ENCODE results near the gene R3HDML. TPM values are rescaled to one million over a fixed set of nuclear protein-coding genes. Genes with fewer than 3 reads are reported as not detected.
"Not testable (repeated sequence)": the region's sequence is repeated elsewhere in the genome, so short reads cannot be mapped to it uniquely, and the experiment has no call there.

The R3HDML gene
- total RNA-seq, 1 donor from 2014 or later: not detected

DNA sequence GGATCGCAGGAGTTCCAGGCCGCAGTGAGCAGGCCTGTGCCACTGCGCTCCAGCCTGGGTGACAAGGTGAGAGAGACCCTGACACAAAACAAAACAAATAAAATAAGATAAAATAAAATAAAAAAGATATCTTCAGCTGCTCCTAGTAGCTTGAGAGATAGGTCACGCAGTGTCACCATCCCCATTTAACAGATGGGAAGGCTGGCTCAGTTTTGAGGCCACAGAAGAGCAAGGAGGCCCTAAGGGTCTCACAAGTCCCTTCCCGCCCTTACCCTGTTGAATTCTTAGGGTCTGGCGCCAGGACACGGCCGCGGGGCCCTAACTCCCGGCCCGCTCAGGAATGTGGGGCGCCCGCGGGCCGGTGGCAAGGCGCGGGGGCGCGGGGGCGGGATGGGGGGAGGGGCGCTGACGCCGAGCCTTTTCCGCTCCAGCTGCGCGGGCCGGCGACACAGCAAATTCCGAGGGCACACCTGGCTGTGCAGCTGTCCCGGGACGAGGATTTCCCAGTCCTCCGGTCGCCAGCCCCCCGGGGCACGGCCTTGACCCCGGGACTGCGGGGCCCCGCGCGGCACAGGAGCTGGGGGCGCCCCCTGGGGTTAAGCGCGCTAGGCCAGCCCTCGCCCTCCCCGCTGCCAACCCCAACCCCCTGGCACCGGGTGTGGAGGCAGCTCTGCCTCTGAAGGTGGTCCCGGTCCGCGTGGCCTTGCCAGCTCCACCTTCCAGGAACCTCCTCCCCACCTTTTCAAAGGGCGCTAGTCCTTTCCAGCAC is 10.3 kb upstream of the R3HDML start:
- intact Hi-C loops (cut with DNase I): no loop called here
- DNase-seq (ENCODE audit: low spot score): no peak

DNA sequence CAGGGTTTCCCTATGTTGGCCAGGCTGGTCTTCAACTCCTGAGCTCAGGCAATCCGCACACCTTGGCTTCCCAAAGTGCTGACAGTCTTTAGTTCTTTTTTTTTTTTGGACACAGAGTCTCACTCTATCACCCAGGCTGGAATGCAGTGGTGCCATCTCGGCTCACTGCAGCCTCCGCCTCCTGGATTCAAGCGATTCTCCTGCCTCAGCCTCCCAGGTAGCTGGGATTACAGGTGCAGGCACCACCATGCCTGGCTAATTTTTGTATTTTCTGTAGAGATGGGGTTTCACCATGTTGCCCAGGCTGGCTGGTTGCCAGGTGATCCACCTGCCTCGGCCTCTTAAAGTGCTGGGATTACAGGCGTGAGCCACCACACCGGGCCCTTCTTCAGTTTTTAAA is 9.1 kb upstream of the R3HDML start:
- not testable (repeated sequence) for DNase-seq (ENCODE audit: low spot score)

DNA sequence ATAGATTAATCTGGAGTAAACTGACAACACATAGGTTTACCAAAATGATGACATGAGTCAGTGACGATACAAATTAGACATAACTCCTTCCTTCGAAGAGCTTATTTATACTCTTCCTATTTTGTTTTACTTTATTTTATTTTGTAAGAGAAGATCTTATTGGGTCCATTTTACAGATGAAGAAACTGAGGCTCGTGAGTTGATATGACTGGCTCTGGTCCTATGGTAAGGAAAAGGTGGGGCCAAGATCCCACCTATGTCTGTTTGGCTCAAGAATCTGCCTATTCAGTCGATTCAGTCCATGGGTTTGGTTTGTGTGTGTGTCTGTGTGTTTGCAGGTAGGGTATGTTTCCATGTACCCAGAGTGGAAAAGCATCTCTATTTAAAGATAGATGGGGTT is 8.4 kb upstream of the R3HDML start:
- intact Hi-C loops (cut with DNase I): no loop called here
- no peak for DNase-seq (ENCODE audit: low spot score)

More for the DNA sequence above, 9.1 kb upstream of the R3HDML start:
- intact Hi-C loops (cut with DNase I): not testable (repeated sequence)

DNA sequence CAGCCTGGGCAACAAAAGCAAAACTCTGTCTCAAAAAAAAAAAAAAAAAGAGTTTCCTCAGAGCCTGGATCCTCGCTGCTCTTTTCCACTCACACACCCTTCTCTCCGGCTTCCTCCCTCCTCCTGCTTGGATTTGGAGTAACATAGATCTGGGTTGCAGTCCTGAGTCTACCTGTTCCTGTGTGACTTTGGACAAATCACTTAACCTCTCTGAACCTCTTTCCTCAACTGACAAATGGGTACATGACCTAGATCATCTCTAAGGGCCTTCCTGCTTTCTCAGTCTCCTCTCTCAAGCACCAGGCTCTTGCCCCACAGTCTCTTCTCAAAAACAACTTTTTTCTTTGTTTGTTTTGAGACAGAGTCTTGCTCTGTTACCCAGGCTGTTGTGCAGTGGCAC is 5.6 kb upstream of the R3HDML start:
- no peak for DNase-seq (ENCODE audit: low spot score)
- intact Hi-C loops (cut with DNase I): no loop called here

DNA sequence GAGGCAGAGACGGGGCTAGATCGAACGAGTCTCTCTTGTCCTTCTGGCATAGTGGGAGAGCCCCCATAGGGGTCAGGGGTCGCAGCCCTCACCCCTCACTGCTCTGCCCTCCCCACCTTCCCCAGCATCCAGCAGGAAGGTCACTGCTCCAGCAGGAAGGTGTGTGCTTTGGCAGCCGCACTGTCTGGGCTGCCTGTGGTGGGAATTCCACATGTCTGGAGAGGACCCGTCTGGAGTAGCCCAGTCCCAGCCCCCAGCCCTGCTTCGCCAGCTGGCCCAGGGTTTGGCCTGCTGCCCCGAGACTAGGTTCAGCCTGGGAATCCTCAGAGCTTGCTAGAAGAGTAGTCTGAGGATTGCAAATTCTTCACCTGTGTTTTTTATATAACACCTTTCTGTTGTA is 2.5 kb upstream of the R3HDML start:
- intact Hi-C loops (cut with DNase I): no loop called here
- no peak for DNase-seq (ENCODE audit: low spot score)

DNA sequence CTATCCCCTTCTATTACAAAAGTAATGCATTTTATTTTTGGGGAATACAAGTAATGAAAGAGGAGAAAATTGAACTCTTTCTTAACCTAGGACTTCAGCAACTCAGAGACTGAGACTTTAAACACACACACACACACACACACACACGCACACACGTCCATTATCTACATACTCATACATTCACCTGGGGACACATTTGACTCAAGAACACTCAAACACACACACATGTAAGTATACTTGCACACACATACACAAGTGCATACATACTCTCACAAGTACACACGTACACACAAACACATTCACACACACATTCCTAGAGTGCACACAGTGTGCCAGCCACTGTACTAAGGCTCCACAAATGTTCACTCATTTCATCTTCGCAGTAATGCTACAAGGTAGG is 2.1 kb upstream of the R3HDML start:
- no peak for DNase-seq (ENCODE audit: low spot score)
- intact Hi-C loops (cut with DNase I): no loop called here

DNA sequence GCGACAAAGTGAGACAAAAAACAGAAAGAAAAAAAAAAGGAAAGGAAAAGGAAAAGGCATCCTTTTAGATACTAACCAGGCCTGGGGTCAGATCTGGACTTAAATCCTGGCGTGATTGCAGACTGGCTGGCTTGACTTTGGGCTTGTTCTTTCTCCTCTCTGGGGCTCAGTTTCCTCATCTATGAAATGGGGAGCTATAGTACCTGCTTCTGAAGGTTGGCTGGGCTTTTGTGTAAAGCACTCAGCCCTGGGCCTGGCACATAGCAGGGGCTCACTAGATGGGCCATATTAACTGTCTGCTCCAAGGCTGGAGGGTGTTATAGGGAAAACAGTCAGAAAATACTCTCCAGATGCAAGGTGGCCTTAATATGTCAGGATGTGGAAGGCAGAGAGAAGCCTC is 1.2 kb upstream of the R3HDML start:
- intact Hi-C loops (cut with DNase I): no loop called here
- DNase-seq (ENCODE audit: low spot score): no peak

DNA sequence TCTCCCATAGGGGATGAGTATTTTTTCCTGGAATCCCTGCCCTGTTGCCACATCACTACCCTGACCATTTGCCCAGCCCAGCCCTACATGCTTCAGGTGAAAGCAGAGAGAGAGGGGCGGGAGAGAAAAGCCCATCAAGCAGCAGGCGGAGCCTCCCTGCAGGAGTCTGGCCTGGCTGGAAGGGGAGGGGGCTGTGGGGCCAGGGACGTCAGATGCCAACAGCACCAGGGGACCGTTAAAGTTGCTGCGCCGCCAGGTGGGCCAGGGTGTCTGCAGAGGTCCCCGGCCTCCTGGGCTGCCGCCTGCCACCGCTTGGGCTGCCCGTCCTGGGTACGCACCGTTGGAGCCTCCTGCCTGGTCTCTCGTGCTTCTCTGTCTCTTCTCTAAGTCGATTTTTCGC is 757 bp upstream of the R3HDML start:
- DNase-seq (ENCODE audit: low spot score): no peak
- intact Hi-C loops (cut with DNase I): no loop called here

DNA sequence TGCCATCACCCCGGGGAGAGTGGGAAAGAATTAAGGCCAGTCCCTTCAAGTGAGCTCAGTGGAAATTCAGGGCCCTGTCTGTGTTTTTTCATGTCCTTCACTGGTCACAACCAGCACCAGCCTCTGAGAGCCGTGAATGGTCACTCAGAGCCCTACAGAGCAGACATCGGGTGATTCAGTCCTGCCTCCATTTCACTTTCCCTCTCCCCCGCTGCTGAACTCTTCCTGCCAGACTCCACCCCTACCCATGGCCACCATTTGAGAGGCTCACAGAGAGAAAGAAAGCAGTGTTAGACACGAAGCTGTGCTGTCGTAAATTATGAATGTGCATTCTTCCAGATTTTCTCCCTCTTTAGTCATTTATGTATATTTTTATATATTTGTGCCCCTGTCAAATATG is 5.4 kb downstream of the R3HDML start:
- intact Hi-C loops (cut with DNase I): no loop called here
- no peak for DNase-seq (ENCODE audit: low spot score)

DNA sequence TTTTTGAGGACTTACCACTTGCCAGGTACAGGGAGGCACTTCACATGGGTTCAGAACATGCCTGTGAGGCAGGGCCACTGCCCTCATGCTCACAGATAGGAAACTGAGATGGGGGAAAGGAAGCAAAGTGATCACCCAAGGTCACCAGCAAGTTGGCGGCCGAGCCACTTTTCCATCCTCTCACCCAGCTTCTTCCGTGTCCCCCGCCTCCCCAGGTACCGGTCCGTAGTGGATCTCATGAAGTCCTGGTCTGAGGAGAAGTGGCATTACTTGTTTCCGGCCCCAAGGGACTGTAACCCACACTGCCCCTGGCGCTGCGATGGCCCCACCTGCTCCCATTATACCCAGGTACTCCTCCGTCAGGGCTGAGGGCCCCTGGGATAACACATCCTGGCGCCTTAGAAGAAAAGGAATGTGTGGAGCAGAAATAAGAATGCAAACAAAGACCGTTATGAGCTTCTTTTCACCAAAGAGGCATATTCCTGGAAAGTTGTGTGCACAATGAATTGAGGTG is 6.4 kb downstream of the R3HDML start:
- intact Hi-C loops (cut with DNase I): no loop called here
- DNase-seq (ENCODE audit: low spot score): no peak

DNA sequence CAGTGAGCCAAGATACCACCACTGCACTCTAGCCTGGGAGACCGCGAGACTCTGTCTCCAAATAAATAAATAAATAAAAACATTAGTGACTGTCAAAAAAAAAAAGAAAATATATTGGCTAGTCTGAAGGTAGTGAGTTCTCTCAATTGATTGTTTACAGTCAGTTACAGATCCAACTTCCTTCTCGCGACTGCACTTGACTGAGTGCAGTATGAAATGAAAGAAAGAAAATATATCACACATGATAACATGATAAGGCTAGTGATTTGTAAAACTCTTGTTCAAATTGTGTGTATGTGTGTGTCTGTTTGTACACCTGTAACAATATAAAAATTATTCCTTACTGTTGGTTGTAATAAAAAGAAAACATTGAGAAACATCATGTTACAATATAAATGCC is 7.9 kb downstream of the R3HDML start:
- intact Hi-C loops (cut with DNase I): no loop called here
- DNase-seq (ENCODE audit: low spot score): no peak

DNA sequence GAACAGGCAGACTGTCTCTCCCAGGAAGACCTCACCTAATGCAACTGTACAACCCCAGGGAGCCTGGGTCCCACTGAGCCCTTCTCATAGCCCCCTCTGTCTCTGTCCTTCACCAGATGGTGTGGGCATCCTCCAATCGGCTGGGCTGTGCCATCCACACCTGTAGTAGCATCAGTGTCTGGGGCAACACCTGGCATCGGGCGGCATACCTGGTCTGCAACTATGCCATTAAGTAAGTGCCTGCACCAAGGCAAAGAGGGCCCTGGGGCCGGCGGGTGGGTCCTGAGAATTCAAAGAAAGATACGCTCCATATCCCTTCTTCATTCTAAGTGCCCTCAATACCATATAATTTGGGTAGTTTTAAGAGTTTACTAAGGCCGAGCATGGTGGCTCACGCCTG is 8.3 kb downstream of the R3HDML start:
- DNase-seq (ENCODE audit: low spot score): no peak
- intact Hi-C loops (cut with DNase I): no loop called here

DNA sequence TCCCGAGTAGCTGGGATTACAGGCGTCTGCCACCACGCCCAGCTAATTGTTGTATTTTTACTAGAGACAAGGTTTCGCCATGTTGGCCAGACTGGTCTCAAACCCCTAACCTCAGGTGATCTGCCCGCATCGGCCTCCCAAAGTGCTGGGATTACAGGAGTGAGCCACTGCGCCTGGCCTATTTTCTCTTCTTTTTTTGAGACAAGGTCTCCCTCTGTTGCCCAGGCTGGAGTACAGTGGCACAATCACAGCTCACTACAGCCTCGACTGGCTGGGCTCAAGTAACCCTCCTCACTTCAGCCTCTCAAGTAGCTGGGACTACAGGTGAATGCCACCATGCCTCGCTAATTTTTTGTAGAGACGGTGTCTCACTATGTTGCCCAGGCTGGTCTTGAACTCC is 9.1 kb downstream of the R3HDML start:
- DNase-seq (ENCODE audit: low spot score); intact Hi-C loops (cut with DNase I): not testable (repeated sequence)

DNA sequence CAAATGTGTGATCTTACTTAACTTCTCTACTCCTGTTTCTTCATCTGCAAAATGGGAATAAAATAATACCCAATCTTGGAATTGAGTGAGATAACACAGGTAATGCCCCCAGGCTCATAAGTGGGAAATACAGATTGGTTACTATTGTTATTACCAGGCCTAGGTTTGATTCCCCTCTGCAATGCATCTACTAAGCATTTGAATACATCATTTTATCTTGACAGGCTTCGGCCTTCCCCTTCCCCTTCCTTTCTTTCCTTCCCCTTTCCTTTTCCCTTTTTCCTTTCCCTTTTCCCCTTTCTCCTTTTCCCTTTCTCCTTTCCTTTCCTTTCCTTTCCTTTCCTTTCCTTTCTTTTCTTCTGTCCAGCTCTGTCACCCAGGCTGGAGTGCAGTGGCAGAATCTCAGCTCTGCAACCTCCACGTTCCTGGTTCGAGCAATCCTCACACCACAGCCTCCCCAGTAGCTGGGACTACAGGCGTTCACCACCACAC is 11.4 kb downstream of the R3HDML start:
- no peak for DNase-seq (ENCODE audit: low spot score)
- intact Hi-C loops (cut with DNase I): no loop called here

DNA sequence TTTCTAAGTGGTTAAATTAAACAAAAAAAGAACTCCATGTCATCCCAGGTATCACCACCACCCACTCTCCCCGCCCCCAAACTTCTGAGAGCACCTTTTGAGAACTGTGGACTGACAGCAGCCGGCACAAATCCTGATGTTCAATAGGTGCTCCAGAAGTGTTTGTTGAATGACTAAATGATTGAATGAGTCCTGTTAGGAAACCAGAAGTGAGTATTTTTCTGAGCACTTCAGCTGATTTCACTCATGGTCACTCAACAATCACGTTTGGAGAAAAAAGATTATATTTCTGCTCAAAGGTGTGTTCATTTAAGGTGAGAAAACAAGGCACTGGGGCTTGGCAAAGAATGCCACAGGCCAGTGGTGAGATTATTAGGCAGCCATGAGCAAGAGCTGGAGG is 12.5 kb downstream of the R3HDML start:
- intact Hi-C loops (cut with DNase I): no loop called here
- DNase-seq (ENCODE audit: low spot score): no peak

DNA sequence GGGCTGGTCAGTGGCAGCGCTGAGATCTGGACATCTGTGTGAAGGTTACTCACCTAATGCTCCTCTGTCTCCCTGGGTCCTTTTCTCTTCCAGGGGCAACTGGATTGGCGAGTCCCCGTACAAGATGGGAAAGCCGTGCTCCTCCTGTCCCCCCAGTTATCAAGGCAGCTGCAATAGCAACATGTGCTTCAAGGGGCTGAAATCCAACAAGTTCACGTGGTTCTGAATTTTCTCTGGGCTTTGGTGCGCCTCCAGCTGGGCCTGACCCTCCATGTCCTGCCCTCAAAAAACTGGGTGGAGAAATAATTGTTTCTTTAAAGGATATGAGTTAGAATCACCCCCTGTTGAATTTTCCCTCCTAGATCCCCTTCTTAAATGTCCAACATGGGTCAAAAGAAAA is 13.7 kb downstream of the R3HDML start:
- no peak for DNase-seq (ENCODE audit: low spot score)
- intact Hi-C loops (cut with DNase I): no loop called here

DNA sequence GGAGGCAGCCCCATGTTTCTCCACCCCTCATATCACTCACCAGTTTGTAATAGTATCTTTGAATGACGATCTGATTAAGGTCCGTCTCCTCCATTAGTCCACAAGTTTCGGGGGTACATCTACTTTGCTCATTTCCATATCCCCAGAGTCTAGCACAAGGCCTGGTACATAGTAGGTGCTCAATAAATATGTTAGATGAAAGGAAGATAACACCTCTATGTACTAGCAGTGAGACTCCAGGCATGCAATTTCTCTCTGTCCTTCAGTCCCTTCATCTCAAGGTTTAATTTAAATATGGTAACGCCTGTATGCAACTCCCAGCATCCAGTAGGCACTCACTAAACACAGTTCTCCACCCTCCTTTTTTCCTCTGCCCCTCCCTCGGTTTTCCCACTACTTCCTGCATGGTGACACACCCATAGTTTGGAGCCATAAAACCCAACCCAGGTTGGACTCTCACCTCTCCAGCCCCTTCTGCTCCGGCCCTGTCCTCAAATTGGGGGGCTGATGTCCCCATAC is 18.2 kb downstream of the R3HDML start:
- DNase-seq (ENCODE audit: low spot score): no peak
- intact Hi-C loops (cut with DNase I): no loop called here

DNA sequence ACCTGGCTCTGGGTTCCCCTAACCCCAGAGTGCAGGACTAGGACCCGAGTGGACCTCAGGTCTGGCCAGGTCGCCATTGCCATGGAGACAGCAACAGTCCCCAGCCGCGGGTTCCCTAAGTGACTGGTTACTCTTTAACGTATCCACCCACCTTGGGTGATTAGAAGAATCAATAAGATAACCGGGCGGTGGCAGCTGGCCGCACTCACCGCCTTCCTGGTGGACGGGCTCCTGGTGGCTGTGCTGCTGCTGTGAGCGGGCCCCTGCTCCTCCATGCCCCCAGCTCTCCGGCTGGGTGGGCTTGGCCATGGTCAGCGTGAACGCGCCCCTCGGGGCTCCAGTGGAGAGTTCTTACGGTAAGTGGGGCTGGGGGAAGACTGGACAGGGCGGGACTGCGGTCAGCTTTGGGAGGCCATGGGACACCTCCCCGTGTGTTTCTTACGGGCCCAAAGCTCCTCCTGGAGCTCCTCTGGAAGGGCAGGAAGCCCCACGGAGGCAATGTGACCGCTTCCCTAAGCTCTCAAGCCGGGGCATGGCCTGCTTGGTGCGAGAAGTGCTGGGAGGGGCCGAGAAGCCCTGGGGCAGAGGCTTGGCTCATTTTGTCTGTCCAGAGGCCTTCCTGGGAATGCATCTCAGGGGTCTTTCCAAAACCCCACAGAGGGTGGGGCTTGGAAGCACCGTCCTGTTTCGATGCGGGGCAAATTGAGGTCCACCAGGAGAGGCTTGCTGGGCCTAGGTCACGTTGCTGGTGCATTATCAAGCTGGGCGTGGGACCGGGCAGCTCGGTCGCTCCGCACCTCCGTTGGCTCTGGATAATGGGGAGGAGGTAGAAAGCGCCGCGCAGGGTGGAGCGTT is 18.9 kb downstream of the R3HDML start, which contains the start of gene HNF4A:
Gene HNF4A (plus strand): TSS at position 202 of the 855 bp plus-strand sequence. CDS start 106 bp downstream, at position 308.
- intact Hi-C loops (cut with DNase I): no loop called here
- DNase-seq (ENCODE audit: low spot score): no peak

DNA sequence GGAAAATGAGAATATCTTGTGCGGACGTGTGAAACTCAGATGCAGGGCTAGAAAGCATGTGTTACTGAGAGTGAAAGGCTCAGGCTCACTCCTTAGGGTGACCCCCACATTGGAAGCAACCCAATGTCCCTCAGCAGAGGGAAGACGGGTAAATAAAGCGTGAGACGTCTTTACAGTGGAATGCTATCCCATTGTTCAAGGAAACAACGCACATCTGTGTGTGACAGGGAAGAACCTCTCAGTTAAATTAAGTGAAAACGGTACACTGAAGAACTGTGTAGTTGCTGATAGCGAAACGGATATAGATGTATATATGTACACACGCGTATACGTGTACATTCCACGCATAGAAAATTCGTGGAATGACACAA is 19.5 kb downstream of the R3HDML start:
- no peak for DNase-seq (ENCODE audit: low spot score)
- intact Hi-C loops (cut with DNase I): no loop called here

DNA sequence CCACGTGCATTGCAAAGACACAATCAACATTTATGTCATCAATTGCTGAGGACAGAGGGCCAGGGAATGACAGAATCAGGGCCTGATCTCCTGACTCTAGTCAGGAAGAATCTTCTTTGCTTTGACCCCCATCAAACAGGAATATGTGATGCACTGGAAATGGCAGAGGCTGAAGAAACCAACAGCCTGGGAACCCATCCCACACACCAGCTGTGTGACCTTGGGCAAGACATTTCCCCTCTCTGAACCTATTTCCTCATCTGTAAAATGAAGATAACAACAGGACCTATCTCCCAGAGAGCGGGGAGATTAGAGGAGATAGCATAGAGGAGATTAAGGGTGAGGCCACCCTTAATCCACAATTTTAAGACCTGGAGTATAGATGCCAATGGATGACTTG is 20.2 kb downstream of the R3HDML start:
- intact Hi-C loops (cut with DNase I): no loop called here
- no peak for DNase-seq (ENCODE audit: low spot score)

All from cardiac septum (tissue), 1 donor.